ENCODE data around the gene GALNT18. TPM values are rescaled to one million over a fixed set of nuclear protein-coding genes. Genes with fewer than 3 reads are reported as not detected.

GALNT18 gene
- total and polyA plus RNA-seq, 2 of the 4 experiments (the other 2 are of a cell fraction), result 9.5 to 11.3 TPM

- POLR2A ChIA-PET (ENCODE audit: unreplicated experiment), result no interaction called here
- Histone ChIP-seq H3K4ac (ENCODE audit: low read depth, low read length) (no peak overlapping the region), H4K8ac (ENCODE audit: low read depth in 2 of 2, low read length in 2 of 2) (no peak overlapping the region), H2AK5ac (ENCODE audit: low read depth, low read length) (no peak overlapping the region), H3K27ac (ENCODE audit: insufficient read depth, low read length) (no peak overlapping the region), H4K5ac (ENCODE audit: low read depth, low read length) (no peak overlapping the region), H3K9me3 (ENCODE audit: control insufficient read depth, insufficient read depth, low read length) (no peaks in the 10 kb centered on the region), H2BK5ac (ENCODE audit: low read depth, low read length, poor library complexity, severe bottlenecking) (no peak overlapping the region), H3K36me3 (ENCODE audit: control insufficient read depth, insufficient read depth, low read length) (no peaks in the 10 kb centered on the region), H4K20me1 (ENCODE audit: insufficient read depth, low read length) (no peaks in the 10 kb centered on the region), H3K4me1 (ENCODE audit: control insufficient read depth, insufficient read depth, low read length) (no peaks in the 10 kb centered on the region), H2BK20ac (ENCODE audit: low read depth, low read length) (no peak overlapping the region), H3K4me2 (ENCODE audit: low read depth, low read length) (no peak overlapping the region), H3K14ac (replicated peaks; ENCODE audit: low read depth, low read length) (no peak overlapping the region), H3K79me1 (ENCODE audit: low read depth in 1 of 2, low read length in 2 of 2) (no peaks in the 10 kb centered on the region), H2AK9ac (replicated peaks; ENCODE audit: low read depth, low read length, poor library complexity) (no peak overlapping the region), H3K23ac (ENCODE audit: low read depth, low read length) (no peak overlapping the region), H3K9ac (ENCODE audit: low read depth, low read length) (no peak overlapping the region), H2BK15ac (ENCODE audit: low read depth, low read length) (no peak overlapping the region), H2AFZ (replicated peaks; ENCODE audit: low read length, poor library complexity) (no peak overlapping the region), H3K27me3 (ENCODE audit: control insufficient read depth, insufficient read depth, low read length) (peaks cover 4% of the 10 kb centered on the region), H3K18ac (ENCODE audit: low read depth, low read length) (no peak overlapping the region), H4K91ac (ENCODE audit: insufficient read depth, low read depth, low read length) (no peak overlapping the region), H2BK120ac (ENCODE audit: low read depth, low read length) (no peak overlapping the region), H3K4me3 (ENCODE audit: insufficient read depth, low read depth, low read length) (no peak overlapping the region), H3K9me1 (ENCODE audit: insufficient read depth, low read length) (no peaks in the 10 kb centered on the region), H3K56ac (ENCODE audit: extremely low read depth, insufficient read depth, low read length) (no peak overlapping the region)
- no TSS peak for BruUV-seq (replicated peaks)
- ATAC-seq (ENCODE audit: low read depth) (no peak), DNase-seq (no peak)
- dilution Hi-C loops (cut with HindIII; ENCODE audit: low sequenced_read_pairs, unreplicated experiment), result no loop called here
- CTCF ChIA-PET, result no interaction called here
- WGBS, 2 experiments (ENCODE audit: extremely low coverage in 2 of 2, insufficient read length in 1 of 2), result no CpG with 5 or more reads among the region's 4 CpGs
- TF ChIP-seq MAZ (IDR thresholded peaks at IDR 0.05; ENCODE audit: borderline replicate concordance, low read depth, low read length), result no peak
- no peak for TF ChIP-seq CHD1 (IDR thresholded peaks at IDR 0.05; ENCODE audit: low read depth, low read length)
- no peak for TF ChIP-seq POLR2A (IDR thresholded peaks at IDR 0.05; ENCODE audit: low read depth, low read length)
- TF ChIP-seq ELK1 (IDR thresholded peaks at IDR 0.05; ENCODE audit: borderline replicate concordance, low read depth, low read length), result no peak
- TF ChIP-seq NFE2L2 (IDR thresholded peaks at IDR 0.05; ENCODE audit: low read depth, low read length), result no peak
- TF ChIP-seq RAD21 (IDR thresholded peaks at IDR 0.05; ENCODE audit: low read length), result no peak
- TF ChIP-seq SMC3 (IDR thresholded peaks at IDR 0.05; ENCODE audit: low read depth, low read length), result no peak
- TF ChIP-seq FOS (IDR thresholded peaks at IDR 0.05; ENCODE audit: low read depth, low read length), result no peak
- no peak for TF ChIP-seq RFX5 (IDR thresholded peaks at IDR 0.05; ENCODE audit: low read depth, low read length)
- no peak for TF ChIP-seq MAFK (IDR thresholded peaks at IDR 0.05; ENCODE audit: low read depth, low read length)
- no peak for TF ChIP-seq CTCF (conservative IDR thresholded peaks at IDR 0.05; ENCODE audit: low read depth, low read length)
- no peak for TF ChIP-seq MXI1 (IDR thresholded peaks at IDR 0.05; ENCODE audit: borderline replicate concordance, low read depth, low read length)
- no peak for TF ChIP-seq RCOR1 (IDR thresholded peaks at IDR 0.05; ENCODE audit: insufficient replicate concordance, low read length)
- no peak for TF ChIP-seq USF2 (IDR thresholded peaks at IDR 0.05; ENCODE audit: low read depth, low read length)
- no peak for TF ChIP-seq BHLHE40 (IDR thresholded peaks at IDR 0.05; ENCODE audit: low read depth, low read length)
- TF ChIP-seq CEBPB (IDR thresholded peaks at IDR 0.05; ENCODE audit: low read depth, low read length), result no peak
- intact Hi-C loops (cut with micrococcal nuclease), result no loop called here
- in situ Hi-C loops (cut with MboI; ENCODE audit: low sequenced_read_pairs), result no loop called here
Observed at GRCh38 chr11:11491589-11491988, 130.2 kb downstream of the GALNT18 start.

All from IMR-90 (cell line).